GM21515 (cell line): Measurements from ENCODE around the gene TAPBP.
A peak's percentile ranks its signal among the peaks of the same experiment; 100 is the strongest.
"Not testable (repeated sequence)": the region's sequence is repeated elsewhere in the genome, so short reads cannot be mapped to it uniquely, and the experiment has no call there.

Source experiments
- ATAC-seq: cut with Tn5 transposase; IDR thresholded peaks from one replicate; pipeline ENCODE4 v1.9.1; 2021; ENCODE audit not compliant: unreplicated experiment

The TAPBP gene

DNA sequence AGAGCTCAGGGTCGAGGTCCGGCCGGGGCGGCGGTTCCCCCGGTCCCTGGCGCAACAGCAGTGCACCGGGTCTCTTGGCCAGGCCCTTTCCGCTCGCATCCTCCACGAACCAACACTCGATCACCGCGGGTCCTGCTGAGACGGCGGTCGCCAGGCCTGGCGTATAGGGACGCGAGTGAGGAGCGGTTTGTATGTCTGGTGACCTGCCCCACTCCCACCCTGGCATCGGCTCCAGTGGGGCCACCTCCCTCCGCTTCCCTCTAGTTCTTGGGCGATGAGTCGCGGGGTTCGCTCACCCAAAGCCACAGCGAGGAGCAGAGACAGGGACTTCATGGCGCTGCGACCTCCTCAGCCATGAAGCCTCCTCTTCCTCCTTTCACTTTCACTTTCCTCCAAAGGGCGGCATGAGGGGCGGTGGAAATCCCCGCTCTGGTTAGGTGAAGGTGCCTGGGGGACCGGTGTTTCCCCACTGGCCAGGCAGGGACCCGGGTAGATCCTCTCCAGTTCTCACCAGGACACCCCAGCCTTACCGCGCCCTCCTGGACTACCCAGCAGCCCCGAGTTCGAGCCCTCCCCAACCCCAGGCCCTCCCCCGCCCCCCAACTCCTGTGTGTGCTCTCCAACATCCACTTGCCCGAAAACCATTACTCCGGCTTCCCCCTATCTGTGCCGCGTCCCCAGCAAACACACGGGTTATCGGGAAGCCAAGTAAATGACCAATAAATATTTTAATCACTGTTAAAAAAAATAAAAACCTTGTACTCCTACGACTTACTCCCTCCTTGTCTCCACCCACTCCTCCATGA lies at the start of gene TAPBP:
Gene TAPBP (minus strand): TSS at position 370 of the 806 bp plus-strand sequence. CDS start 37 bp downstream, at position 333.
- peak; percentile 34 for ATAC-seq

DNA sequence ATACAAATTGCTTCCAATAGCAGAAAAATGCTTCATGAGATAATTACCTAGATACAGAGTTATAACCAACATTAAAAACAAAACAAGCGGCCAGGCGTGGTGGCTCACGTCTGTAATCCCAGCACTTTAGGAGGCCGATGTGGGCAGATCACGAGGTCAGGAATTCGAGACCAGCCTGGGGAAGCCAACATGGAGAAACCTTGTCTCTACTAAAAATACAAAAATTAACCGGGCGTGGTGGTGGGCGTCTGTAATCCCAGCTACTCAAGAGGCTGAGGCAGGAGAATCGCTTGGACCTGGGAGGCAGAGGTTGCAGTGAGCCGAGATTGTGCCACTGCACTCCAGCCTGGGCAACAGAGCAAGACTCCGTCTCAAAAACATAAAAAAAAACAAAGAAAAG lies 49.6 kb upstream of the TAPBP start:
- not testable (repeated sequence) for ATAC-seq

DNA sequence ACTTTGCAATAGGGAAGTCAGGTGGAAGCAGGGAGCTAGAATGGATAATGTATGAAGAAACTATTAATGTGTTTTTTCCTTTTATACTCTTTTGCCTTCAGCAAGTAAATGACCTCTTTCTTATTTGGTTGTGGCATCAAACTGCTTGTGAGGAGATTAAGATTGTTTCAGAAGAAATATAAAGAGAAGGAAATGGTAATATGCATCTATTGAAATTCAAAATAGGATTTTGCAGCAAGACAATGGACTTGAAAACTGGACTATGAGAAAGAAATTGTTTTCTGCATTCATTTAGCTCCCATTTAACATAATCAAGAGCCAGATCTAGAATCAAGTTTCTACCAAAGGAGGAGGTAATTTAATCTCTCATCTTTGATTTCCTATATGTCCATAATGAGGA lies 45.5 kb upstream of the TAPBP start:
- ATAC-seq = no peak

DNA sequence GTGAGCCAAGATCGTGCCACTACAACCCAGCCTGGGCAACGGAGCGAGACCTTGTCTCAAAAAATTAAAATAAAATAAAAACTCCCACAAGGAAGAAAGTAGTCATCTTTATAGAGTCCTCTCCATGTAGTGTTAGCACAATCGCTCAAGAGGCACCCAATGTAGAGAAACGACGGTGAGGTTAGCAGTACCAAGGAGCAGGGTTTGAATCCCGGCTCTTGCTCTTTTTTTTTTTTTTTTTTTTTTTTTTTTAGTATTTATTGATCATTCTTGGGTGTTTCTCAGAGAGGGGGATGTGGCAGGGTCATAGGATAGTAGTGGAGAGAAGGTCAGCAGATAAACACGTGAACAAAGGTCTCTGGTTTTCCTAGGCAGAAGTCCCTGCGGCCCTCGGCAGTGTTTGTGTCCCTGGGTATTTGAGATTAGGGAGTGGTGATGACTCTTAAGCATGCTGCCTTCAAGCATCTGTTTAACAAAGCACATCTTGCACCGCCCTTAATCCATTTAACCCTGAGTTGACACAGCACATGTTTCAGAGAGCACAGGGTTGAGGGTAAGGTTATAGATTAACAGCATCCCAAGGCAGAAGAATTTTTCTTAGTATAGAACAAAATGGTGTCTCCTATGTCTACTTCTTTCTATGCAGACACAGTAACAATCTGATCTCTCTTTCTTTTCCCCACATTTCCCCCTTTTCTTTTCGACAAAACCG lies 43.4 kb upstream of the TAPBP start:
- ATAC-seq = not testable (repeated sequence)

DNA sequence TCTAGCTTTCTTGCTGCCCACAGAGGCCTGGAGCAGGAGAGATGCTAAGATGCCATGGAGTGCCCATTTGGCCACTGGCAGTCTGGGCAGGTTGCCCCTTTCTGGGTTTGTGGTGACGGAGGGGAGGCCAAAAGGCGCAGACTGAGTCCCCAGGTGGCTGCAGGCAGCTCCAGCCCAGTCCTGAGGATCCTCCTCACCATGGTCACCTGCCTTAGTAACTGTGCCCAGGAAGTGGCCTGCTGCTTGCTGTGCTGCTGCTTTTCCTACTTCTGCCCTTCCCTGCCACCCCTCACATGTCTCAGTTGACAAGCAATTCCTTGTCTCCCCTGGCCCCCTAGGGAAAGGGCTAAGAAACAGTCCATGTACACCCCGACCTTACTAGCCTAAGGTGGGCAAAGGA lies 42.4 kb upstream of the TAPBP start:
- ATAC-seq = no peak

DNA sequence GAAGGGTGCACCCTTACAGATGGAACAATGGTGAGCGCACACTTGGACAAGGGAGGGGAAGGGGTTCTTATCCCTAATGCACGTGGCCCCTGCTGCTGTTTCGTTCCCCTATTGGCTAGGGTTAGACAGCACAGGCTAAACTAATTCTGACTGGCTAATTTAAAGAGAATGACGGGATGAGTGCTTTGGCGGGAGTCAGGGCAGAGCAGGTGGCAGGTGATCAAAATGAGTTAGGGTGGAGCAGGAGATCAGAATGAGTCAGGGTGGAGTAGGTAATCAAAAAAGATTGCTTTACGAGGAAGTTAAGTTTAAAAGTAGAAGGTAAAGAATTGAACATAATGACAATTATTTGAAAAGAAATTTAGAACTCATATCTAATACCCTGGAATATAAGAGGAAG lies 42.0 kb upstream of the TAPBP start:
- not testable (repeated sequence) for ATAC-seq

DNA sequence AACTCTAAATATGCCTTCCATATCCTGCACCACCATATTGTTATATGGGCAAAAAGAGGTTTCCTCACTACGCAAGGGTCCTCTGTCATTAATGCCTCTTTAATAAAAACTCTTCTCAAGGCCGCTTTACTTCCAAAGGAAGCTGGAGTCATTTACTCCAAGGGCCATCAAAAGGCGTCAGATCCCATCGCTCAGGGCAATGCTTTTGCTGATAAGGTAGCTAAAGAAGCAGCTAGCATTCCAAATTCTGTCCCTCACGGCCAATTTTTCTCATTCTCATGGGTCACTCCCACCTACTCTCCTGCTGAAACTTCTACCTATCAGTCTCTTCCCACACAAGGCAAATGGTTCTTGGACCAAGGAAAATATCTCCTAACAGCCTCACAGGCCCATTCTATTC lies 33.9 kb upstream of the TAPBP start:
- ATAC-seq = no peak

DNA sequence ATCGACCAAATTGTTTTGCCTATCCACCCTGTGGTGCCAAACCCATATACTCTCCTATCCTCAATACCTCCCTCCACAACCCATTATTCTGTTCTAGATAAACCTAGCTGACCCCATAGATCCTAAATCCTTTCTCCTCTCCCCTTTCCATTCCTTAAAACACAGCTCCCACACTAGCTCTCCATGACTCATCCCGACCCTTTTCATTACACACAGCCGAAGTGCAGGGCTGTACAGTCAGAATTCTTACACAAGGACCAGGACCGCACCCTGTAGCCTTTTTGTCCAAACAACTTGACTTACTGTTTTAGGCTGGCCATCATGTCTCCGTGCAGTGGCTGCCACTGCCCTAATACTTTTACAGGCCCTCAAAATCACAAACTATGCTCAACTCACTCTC lies 33.1 kb upstream of the TAPBP start:
- not testable (repeated sequence) for ATAC-seq

DNA sequence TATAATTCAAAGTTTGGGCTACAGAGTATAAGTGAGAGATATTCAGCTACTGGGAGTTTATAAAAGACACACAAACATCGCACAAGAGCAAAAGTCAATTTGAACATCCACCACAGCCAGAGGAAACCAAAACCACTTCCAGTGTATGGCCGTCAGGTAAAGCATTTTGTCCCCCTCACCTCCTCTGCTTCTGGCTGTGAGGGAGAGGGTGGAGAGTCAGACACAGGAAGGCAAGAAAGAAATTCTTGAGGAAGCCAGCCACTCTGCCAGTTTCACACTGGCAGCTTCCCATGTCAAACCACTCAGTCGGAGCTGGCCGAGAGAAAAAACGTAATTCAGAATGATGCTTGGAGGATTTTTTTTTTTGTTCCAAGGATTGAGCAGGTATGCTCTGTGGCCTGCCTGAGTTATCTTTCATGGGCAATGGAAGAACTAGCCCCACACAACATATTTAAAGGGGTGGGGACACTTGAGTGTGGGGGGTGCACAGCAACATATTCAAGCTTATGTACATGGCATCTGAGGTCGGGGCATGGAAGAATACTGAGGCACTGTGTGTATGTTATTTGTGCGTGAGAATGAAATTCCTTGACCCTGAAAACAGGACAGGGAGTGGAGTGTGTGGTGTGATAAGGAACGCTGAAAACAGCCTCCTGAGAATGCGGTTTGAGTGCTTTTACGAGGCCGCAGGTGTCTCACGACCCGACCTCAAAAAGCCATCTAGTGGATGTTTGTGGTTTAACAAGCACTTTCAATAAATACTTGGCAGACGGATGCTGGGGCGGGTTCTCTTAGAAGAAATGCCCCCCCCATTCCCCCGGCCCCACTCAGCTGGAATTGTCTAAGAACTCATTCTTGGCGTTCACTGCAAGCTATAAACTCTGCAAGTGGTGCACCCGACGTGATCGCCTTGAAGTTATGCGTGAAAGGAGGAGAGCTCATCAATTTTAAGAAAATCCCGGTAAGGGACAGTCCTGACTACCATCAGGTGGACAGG lies 31.1 kb upstream of the TAPBP start:
- ATAC-seq = no peak

DNA sequence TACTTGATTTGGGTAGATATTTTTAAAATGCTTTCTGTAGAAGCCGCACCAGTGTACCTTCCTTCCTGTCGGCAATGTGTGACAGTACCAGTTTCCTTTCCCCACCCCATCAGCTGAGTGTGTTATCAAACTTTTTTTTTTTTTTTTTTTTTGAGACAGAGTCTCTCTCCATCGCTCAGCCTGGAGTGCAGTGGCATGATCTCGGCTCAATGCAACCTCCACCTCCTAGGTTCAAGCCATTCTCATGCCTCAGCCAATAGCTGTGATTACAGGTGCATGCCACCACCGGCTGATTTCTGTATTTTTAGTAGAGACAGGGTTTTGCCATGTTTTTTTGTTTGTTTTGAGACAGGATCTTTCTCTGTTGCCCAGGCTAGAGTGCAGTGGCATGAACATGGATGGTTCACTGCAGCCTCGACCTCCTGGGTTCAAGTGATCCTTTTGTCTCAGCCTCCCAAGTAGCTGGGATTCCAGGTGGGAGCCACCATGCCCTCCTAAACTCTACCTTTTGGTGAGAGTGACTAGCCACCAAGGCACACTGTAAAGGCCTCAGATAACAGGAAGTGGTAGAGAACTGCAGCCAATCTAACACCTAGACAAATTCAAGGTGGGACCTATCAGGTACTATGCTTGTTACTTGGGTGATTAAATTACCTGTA lies 30.2 kb upstream of the TAPBP start:
- peak; percentile 69 for ATAC-seq

DNA sequence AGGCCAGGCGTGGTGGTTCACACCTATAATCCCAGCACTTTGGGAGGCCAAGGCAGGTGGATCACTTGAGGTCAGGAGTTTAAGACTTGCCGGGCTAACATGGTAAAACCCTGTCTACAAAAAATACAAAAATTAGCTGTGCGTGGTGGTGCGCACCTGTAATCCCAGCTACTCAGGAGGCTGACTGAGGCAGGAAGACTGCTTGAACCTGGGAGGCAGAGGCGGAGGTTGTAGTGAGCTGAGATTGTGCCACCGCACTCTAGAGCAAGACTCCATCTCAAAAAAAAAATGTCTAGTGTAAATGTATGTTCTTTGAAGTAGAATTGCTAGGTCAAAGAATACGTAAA lies 29.7 kb upstream of the TAPBP start:
- not testable (repeated sequence) for ATAC-seq

DNA sequence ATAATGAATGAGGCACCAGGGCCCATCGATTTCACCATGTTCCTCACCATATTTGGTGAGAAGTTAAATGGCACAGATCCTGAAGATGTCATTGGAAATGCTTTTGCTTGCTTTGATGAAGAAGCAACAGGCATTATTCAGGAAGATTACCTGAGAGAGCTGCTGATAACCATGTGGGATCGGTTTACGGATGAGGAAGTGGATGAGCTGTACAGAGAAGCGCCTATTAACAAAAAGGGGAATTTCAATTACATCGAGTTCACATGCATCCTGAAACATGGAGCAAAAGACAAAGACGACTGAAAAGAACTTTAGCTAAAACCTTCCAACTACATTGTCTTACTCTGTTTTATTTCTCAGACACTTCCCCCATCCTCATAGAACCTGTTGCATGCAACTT lies 25.3 kb upstream of the TAPBP start:
- ATAC-seq = no peak

DNA sequence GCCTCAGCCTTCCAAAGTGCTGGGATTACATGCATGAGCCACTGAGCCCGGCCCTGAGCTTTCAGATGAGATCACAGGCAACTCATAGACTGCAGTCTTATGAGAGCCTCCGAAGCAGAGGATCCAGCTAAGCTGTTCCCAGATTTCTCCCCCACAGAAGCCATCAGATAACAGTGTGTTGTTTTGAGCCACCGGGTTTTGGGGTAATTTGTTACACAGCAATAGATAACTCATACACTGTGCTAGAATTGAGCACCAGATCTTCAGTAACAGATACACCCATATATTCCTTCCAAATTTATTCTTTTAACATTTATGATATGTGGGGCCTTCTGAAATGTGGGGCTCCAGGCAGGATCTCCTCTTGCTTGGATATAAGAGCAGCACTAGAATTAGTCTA lies 22.6 kb upstream of the TAPBP start:
- ATAC-seq = no peak

DNA sequence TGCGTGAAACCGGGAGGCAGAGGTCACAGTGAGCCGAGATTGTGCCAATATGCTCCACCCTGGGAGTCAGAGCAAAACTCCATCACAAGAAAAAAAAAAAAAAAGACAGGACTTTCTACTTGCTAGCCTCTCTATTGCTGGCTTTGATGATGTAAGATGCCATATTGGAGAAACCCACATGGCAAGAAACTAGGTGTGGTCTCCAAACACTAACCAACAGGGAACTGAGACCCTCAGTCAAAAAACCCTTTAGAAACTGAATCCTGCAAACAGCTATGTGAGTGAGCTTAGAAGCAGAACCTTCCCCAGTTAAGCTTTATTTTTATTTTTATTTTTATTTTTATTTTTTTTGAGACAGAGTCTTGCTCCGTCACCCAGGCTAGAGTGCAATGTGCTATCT lies 22.0 kb upstream of the TAPBP start:
- ATAC-seq = no peak

DNA sequence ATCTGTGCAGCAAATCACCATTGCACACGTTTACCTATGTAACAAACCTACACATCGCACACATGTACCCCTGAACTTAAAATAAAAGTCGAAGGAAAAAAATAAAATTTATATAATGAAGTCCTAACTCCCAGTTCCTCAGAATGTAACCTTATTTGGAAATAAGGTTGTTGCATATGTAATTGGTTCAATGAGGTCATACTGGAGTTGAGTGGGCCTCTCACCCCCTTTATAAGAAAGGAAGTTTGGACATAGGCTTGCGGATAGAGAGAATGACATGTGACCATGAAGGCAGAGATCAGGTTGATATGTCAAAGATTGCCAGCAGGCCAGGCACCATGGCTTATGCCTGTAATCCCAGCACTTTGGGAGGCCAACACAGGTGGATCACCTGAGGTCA lies 19.8 kb upstream of the TAPBP start:
- no peak for ATAC-seq

DNA sequence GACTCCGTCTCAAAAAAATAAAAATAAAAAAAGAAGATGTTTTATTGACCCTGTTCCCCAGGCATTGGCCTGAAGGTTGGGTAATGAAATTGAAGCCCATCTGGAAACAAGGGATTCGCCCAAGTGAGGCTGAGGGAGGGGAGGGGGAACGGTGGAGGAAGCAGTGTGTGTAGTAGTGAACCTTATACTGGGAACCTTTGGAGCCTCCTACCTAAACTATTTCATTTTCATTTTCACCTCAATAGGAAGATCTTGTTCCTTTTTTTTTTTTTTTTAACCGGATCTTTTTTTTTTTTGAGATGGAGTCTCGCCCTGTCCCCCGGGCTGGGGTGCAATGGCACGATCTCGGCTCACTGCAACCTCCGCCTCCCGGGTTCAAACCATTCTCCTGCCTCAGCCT lies 16.9 kb upstream of the TAPBP start:
- ATAC-seq = no peak

DNA sequence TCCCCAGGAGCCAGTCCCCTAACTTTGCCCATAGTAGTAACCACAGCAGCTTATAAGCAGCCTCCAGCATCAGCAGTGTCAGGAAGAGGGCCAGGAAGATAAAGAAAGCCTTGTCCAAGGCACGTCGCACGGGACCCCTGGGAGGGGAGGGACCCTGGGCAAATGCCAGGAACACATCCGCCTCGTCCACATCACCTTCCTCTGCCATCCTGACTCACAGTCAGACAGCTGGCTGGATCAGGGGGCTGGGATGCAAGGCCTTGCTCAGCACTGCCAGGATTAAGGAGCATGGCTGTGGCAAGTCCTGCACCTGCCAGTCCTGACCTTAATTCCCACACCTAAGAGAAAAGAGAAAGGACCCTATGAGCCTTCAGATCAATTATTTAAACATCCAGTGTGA lies 15.2 kb upstream of the TAPBP start:
- no peak for ATAC-seq

DNA sequence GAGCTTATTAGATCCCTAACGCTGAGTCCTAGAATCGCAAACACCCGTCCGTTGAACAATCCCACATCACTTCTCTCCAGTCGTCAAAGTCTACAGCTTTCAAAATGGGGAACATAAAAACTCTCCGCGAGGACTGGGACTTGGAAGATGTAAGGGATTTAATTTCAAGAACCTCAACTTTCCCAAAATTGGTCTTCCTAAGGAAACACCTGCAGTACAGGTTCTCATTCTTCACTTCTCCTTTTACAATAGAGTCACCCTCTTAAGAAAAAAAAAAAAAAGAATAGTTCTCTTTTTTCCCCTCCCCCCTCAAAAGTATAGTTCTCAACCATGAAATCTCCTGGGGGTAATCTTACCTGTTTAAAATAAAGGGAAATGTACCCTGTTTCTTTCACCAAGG lies 10.2 kb upstream of the TAPBP start:
- ATAC-seq = no peak

DNA sequence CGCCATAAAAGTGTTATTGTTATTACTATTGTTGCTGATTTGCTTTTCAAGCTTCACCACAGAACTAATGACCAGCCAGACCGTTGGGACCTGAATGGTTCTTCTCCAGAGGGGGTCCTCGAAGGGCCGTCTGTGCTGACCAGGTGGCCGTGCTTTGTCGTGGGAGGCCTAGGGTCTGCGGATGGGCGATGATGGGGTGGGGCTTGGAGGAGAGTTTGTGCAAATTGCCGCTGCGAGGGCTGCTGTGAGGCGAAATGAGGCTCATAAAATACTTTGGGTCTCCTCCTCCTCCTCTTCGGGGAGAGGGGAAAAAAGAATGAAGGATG lies 9.7 kb upstream of the TAPBP start:
- peak; percentile 5 for ATAC-seq

DNA sequence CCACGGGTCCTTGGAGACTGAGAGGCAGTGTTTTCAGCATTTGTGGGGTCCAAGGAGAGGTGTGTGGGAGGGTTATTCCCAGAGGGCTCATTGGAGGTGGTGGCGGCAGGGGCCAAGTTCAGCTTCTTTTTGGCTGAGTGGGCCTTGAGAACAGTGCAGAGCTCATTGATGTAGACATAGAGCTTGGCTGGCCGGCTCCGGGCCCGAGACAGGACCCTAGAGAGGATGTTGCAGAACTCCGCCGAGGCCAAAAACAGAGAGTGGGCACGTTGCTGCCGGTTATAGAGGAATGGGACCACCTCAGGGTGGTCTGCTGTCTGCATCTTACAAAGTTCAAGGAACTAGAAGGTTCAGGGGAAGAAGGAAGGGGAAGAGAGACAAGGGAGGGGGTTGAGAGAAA lies 7.3 kb upstream of the TAPBP start:
- ATAC-seq = no peak
